Uterus (tissue), 2 donors: ENCODE results near the gene ATAD3B.
"Not testable (repeated sequence)": the region's sequence is repeated elsewhere in the genome, so short reads cannot be mapped to it uniquely, and the experiment has no call there.

ENCODE experiments used
- CTCF ChIP-seq, 4 experiments: fragments of 200-600 bp in 2 of 4; fragments of 450-650 bp in 2 of 4; sonication (generic) in 2 of 4; IDR thresholded peaks; one replicate each; pipeline ENCODE4 v1.5.1; 2016 to 2019; ENCODE audit warnings: antibody characterized with exemption in 4 of 4, mild to moderate bottlenecking in 2 of 4, moderate library complexity in 1 of 4
- POLR2A ChIP-seq, 2 donors: fragments of 450-650 bp; IDR thresholded peaks; one replicate each; pipeline ENCODE4 v1.6.1; 2016; ENCODE audit warnings: antibody characterized with exemption in 2 of 2, mild to moderate bottlenecking in 1 of 2, moderate library complexity in 1 of 2

- TF ChIP-seq POLR2A, CTCF (IDR thresholded peaks at IDR 0.05): not testable (repeated sequence)
Measured at GRCh38 chr1:1512425-1512824, 40.9 kb downstream of the ATAD3B start.
